Endothelial cell of umbilical vein (primary cell): ENCODE results near the gene THSD4. TPM values are rescaled to one million over a fixed set of nuclear protein-coding genes. Genes with fewer than 3 reads are reported as not detected.

Source experiments
- BruUV-seq: library from RNA; stranded (reverse); fragments of 400-500 nt; replicated peaks from 2 replicates; lab custom pipeline; 2021; lab: Mats Ljungman, UMichigan
- CTCF ChIA-PET: fragments of 300-600, 350-600 bp; sonication (Branson Sonifier 250); formaldehyde crosslinking; loops from one replicate; lab custom pipeline; 2021; ENCODE audit warnings: antibody characterized with exemption, inconsistent platforms; lab: Charles Lee
- POLR2A ChIA-PET: fragments of 300-600, 350-600 bp; sonication (Branson Sonifier 250); formaldehyde crosslinking; loops from one replicate; lab custom pipeline; 2021; ENCODE audit warnings: antibody characterized with exemption, inconsistent platforms; lab: Charles Lee
- DNase-seq: peaks from one replicate; pipeline ENCODE4 v3.0.0-alpha.2; 2011; ENCODE audit warnings: low read depth, low spot score
- FAIRE-seq: peaks from 2 replicates; lab custom pipeline; 2011; peaks lifted over from hg19 to GRCh38; lab: Jason Lieb, UNC
- H2AFZ ChIP-seq: 2 replicates; pipeline ENCODE4 v1.6.0; 2012; ENCODE audit warnings: low read depth, low read length, control low read depth, inconsistent platforms
- H3K27ac ChIP-seq: 2 replicates; pipeline ENCODE4 v1.5.1; 2011; ENCODE audit warnings: low read depth, mild to moderate bottlenecking, control low read depth, low read length, moderate library complexity; ENCODE audit not compliant: insufficient read depth
- H3K27me3 ChIP-seq, 2 experiments: 2 replicates each; pipeline versions ENCODE4 v1.6.0 to v1.6.1; 2011; ENCODE audit warnings: low read length in 2 of 2, mixed read lengths in 1 of 2; ENCODE audit not compliant: control insufficient read depth in 2 of 2, insufficient read depth in 2 of 2
- H3K36me3 ChIP-seq, 2 experiments: 2 replicates in 1 of 2; 3 replicates in 1 of 2; pipeline ENCODE4 v1.5.1; 2011; ENCODE audit warnings: low read length in 2 of 2, mild to moderate bottlenecking in 1 of 2, moderate library complexity in 1 of 2; ENCODE audit not compliant: control insufficient read depth in 2 of 2, insufficient read depth in 2 of 2; ENCODE audit errors: extremely low read depth in 1 of 2
- H3K4me1 ChIP-seq: 3 replicates; pipeline ENCODE4 v1.5.1; 2011; ENCODE audit warnings: mild to moderate bottlenecking, low read length; ENCODE audit not compliant: control insufficient read depth, insufficient read depth; ENCODE audit errors: extremely low read depth
- H3K4me2 ChIP-seq: 2 replicates; pipeline ENCODE4 v1.6.1; 2011; ENCODE audit warnings: low read length, control low read depth, mixed read lengths; ENCODE audit not compliant: insufficient read depth
- H3K4me3 ChIP-seq, 3 experiments: fragments of 200-600 bp in 1 of 3; sonication (generic), shearing (Covaris generic) in 1 of 3; replicated peaks in 1 of 3; 2 replicates each; pipeline ENCODE4 v1.5.1; 2011 to 2016; ENCODE audit warnings: control low read depth in 3 of 3, low read length in 3 of 3, mild to moderate bottlenecking in 2 of 3, inconsistent platforms in 1 of 3, low read depth in 1 of 3, moderate library complexity in 1 of 3; ENCODE audit not compliant: insufficient read depth in 1 of 3
- H3K79me2 ChIP-seq: 2 replicates; pipeline ENCODE4 v1.6.0; 2012; ENCODE audit warnings: low read length, inconsistent platforms; ENCODE audit not compliant: control insufficient read depth, insufficient read depth
- H3K9ac ChIP-seq: replicated peaks from 2 replicates; pipeline ENCODE3; 2011; ENCODE audit warnings: low read length, control low read depth; ENCODE audit not compliant: insufficient read depth; ENCODE audit errors: extremely low read depth
- H3K9me1 ChIP-seq: replicated peaks from 3 replicates; pipeline ENCODE4 v1.6.0; 2011; ENCODE audit warnings: mild to moderate bottlenecking, low read length; ENCODE audit not compliant: control insufficient read depth, insufficient read depth; ENCODE audit errors: extremely low read depth
- H3K9me3 ChIP-seq: replicated peaks from 2 replicates; pipeline ENCODE4 v1.5.1; 2012; ENCODE audit warnings: low read length, inconsistent platforms; ENCODE audit not compliant: control insufficient read depth, insufficient read depth
- H4K20me1 ChIP-seq: replicated peaks from 2 replicates; pipeline ENCODE3; 2011; ENCODE audit warnings: mild to moderate bottlenecking, low read length; ENCODE audit not compliant: control insufficient read depth, insufficient read depth; ENCODE audit errors: extremely low read depth
- CTCF ChIP-seq, 2 donors: IDR thresholded peaks; 1 replicate in 1 of 2; 2 replicates in 1 of 2; pipeline ENCODE4 v1.5.1; 2011; ENCODE audit warnings: low read length in 2 of 2, mild to moderate bottlenecking in 2 of 2, moderate library complexity in 2 of 2, control low read depth in 1 of 2, inconsistent platforms in 1 of 2, low read depth in 1 of 2; ENCODE audit not compliant: insufficient read depth in 1 of 2; ENCODE audit errors: extremely low read depth in 1 of 2
- EZH2 ChIP-seq: IDR thresholded peaks from 2 replicates; pipeline ENCODE4 v1.6.1; 2012; ENCODE audit warnings: borderline replicate concordance, low read depth, mild to moderate bottlenecking, moderate library complexity, low read length, inconsistent platforms; ENCODE audit not compliant: severe bottlenecking
- FOS ChIP-seq: IDR thresholded peaks from 2 replicates; pipeline ENCODE4 v1.6.1; 2011; ENCODE audit warnings: mild to moderate bottlenecking, low read length, moderate library complexity, borderline replicate concordance; ENCODE audit not compliant: insufficient read depth
- GATA2 ChIP-seq: IDR thresholded peaks from 2 replicates; pipeline ENCODE4 v1.7.0; 2011; ENCODE audit warnings: low read depth, mild to moderate bottlenecking, moderate library complexity, mixed read lengths, low read length; ENCODE audit not compliant: insufficient read length, insufficient read depth
- JUN ChIP-seq: IDR thresholded peaks from 2 replicates; pipeline ENCODE4 v1.6.1; 2011; ENCODE audit warnings: borderline replicate concordance, low read depth; ENCODE audit not compliant: insufficient read length, insufficient read depth
- MAX ChIP-seq: IDR thresholded peaks from 2 replicates; pipeline ENCODE4 v1.6.1; 2011; ENCODE audit not compliant: insufficient read depth, insufficient read length
- MYC ChIP-seq: IDR thresholded peaks from one replicate; pipeline ENCODE4 v1.6.1; 2011; ENCODE audit warnings: mild to moderate bottlenecking, low read depth, low read length
- POLR2A ChIP-seq: IDR thresholded peaks from 2 replicates; pipeline ENCODE4 v1.6.1; 2012; ENCODE audit warnings: low read depth, mild to moderate bottlenecking, control low read depth, low read length
- POLR2AphosphoS5 ChIP-seq: IDR thresholded peaks from 2 replicates; pipeline ENCODE4 v1.6.1; 2012; ENCODE audit warnings: low read depth, mild to moderate bottlenecking, control low read depth, low read length, moderate library complexity; ENCODE audit not compliant: insufficient read depth
- dilution Hi-C: fragments of 300-500 bp; cut with MboI; formaldehyde crosslinking; loops from one replicate; pipeline ENCODE4 v1.15.0; 2019; ENCODE audit warnings: low sequenced_read_pairs; ENCODE audit not compliant: extremely low pct_ligation_motif_present
- intact Hi-C: fragments of 100-400 bp; cut with micrococcal nuclease; formaldehyde crosslinking; loops from one replicate; pipeline ENCODE4 v1.10.0; 2022
- polyA plus RNA-seq, 4 experiments: library from polyadenylated mRNA; depleted of rRNA in 3 of 4; stranded (reverse) in 3 of 4; unstranded in 1 of 4; fragments of >200 nt; gene quantifications; 2 replicates each; pipeline versions ENCODE4 v1.2.1 to v1.2.3, GENCODE V29; 2011 to 2012; ENCODE audit warnings: missing spikeins in 1 of 4
- total RNA-seq: library from RNA; stranded (reverse); gene quantifications from 2 replicates; pipeline ENCODE4 v1.2.3, GENCODE V29; 2021

THSD4 gene
- total and polyA plus RNA-seq, 2 donors (not counting 3 experiments of a cell fraction or from before 2014, with no cell fraction given): 9.9 to 25.4 TPM

GRCh38 chr15:71153823-71154524 lies 38.7 kb downstream of the THSD4 start:
- no peak overlapping the region for H3K27ac ChIP-seq
- H3K4me3 ChIP-seq: no peak overlapping the region
- H2AFZ ChIP-seq: no peak overlapping the region
- dilution Hi-C loops (no loop called here), intact Hi-C loops (no loop called here)
- FAIRE-seq (no peak), DNase-seq (no peak)
- H3K79me2 ChIP-seq: no peaks in the 10 kb centered on the region
- CTCF ChIA-PET: interaction anchor here (0.6 to 1.2 kb wide), 2 partner anchors 18 to 23 kb away, joined by 3 read pairs; no protein-coding TSS in a partner anchor
- TF ChIP-seq JUN (no peak), EZH2 (no peak), MYC (no peak), FOS (no peak), GATA2 (no peak), MAX (no peak), POLR2A (no peak), POLR2AphosphoS5 (no peak), CTCF (IDR thresholded peaks at IDR 0.05; ENCODE audit: extremely low read depth in 1 of 2, insufficient read depth in 1 of 2, low read depth in 1 of 2, low read length in 2 of 2) (no peak)
- no peaks in the 10 kb centered on the region for H4K20me1 ChIP-seq
- no peaks in the 10 kb centered on the region for H3K4me1 ChIP-seq
- H3K9me3 ChIP-seq: no peaks in the 10 kb centered on the region
- H3K27me3 ChIP-seq: no peaks in the 10 kb centered on the region
- POLR2A ChIA-PET: no interaction called here
- no peak overlapping the region for H3K9ac ChIP-seq
- no TSS peak for BruUV-seq
- no peaks in the 10 kb centered on the region for H3K9me1 ChIP-seq
- no peaks in the 10 kb centered on the region for H3K36me3 ChIP-seq
- no peak overlapping the region for H3K4me2 ChIP-seq
